ENCODE data around the gene GPR157.

GPR157 gene

DNA sequence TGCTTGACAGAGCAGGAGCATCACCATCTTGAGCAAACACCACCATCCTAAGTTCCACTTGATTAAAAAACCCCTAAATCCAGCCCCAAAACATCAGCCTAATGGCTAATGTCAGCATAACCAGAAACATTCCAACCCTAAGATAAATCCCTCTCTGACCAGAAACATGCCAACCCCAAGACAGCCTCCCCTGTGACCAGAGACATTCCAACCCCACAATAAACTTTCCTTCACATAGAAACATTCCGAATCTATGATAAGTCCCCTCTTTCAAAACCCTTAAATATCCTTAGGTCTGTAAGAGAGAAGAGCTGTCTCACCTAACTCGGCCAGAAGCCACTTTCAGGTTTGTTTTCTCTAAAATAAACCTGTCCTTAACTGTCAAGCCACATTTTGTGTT lies 42.1 kb downstream of the GPR157 start:
- no peak for DNase-seq (ENCODE audit: low spot score)

DNA sequence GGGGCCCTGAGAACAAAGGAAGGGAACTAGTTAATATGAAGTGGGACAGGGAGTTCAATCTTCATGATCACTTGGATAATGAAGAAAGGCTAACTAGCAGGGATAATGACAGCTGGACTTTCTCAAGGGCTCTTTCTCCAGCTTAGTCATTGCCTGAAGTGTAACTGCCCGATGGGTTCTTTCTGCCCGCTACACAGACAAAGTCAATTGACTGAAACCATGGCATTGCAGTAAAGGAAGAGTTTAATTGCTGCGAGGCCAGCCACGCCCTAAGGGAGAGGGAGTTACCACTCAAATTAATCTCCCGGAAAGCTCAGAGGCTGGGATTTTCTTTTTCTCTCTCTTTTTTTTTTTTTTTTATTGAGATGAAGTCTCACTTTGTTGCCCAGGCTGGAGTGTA lies 42.9 kb downstream of the GPR157 start:
- DNase-seq (ENCODE audit: low spot score) = no peak

DNA sequence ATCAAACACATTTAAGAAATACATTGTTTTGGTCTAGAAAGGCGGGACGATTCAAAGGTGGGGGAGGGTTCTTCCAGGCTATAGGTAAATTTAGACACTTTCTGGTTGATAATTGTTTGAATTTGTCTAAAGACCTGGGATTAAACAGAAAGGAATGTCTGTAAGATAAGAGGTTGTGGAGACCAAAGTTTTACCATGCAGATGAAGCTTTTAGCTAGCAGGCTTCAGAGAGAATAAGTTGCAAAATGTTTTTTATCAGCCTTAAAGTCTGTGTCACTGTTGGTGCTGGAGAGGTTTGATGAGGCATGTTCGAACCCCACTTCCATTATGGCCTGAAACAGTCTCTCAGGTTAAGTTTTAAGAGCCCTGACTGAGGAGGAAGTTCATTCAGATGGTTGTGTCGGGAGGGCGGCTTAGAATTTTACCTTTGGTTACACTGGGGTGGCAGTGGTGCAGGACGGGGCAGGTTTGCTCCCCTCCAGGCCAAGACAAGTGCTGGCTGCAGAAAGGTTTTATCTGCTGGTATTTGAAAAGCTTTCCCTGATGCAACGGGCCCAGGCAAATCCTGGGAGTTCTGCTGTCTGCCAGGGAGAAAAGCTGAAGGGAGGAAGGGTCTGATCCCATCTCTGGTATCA lies 43.5 kb downstream of the GPR157 start:
- DNase-seq (ENCODE audit: low spot score) = no peak

DNA sequence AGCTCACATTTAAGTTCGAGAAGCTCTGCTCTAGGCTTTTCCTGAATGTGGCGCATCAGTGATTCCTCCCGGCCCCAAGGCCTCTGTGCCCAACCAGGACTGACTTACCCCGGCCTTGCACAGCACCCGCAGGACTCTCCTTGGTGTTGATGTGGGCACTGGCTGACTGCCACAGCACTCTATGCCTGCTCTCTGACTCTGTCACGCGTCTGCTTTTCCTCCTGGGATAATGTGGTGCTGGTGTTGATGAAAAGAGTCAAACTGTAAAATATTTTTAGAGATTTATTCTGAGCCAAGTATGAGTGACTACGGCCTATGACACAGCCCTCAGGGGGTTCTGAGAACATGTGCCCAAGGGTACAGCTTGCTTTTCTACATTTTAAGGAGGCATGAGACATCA lies 44.0 kb downstream of the GPR157 start:
- DNase-seq (ENCODE audit: low spot score) = no peak

DNA sequence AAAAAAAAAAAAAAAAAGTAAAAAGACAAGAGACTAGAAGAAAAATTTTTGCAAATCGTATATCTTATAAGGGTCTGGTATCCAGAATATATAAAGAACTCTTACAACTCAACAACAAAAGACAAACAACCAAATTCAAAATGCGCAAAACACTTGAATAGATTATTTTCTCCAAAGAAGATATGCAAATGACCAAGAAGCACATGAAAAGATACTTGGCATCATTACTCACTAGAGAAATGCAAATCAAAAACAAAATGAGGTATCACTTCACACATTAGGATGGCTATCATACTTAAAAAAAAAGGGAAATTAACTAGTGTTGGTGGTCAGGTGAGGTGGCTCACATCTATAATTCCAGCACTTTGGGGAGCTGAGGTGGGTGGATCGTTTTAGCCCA lies 47.4 kb downstream of the GPR157 start:
- DNase-seq (ENCODE audit: low spot score) = no peak

DNA sequence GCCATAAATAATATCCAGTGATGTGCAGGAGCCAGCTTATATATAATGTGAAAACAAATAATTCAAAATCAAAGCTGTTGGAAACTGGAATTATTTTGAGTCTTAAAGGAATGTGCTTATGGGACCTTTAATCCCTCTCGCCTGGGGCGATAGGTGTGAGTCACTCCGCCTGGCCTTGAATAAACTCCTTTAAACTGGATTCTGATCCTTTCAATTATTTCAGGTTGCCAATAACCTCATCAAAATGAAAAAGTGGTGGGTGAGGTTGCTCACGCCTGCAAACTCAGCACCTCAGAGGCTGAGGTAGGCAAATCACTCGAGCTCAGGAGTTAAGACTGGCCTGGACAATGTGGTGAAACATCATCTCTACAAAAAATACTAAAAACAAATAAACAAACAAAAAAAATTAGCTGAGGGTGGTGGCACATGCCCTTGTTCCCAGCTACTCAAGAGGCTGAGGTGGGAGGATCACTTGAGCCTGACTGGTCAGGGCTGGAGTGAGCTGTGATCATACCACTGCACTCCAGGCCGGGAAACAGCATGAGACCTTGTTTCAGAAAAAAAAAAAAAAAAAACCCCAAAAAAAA lies 48.1 kb downstream of the GPR157 start:
- no peak for DNase-seq (ENCODE audit: low spot score)

DNA sequence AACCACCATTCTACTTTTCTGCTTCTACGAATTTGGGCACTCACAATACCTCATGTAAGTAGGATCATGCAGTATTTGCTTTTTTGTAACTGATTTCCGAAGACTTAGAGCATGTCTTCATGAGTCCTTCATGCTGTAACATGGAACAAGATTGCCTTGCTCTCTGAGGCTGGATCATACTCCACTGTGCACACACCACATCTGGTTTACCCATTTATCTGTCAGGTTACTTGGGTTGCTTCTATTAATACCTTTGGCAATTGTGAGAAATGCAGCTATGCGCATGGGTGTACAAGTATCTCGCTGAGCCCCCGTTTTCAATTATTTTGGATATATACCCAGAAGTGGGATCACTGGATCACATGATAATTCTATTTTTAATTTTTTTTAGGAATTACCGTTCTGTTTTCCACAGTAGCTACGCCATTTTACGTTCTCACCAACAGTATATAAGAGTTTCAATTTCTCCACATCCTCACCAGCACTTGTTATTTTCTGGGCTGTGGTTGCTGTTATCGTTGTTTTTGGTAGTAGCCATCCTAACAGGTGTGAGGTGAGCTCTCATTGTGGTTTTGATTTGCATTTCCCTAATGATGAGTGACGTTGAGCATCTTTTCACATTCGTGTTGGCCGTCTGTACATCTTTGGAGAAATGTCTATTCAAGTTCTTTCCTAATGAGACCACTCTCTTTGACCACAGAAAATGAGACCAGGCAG lies 48.8 kb downstream of the GPR157 start:
- DNase-seq (ENCODE audit: low spot score) = no peak

DNA sequence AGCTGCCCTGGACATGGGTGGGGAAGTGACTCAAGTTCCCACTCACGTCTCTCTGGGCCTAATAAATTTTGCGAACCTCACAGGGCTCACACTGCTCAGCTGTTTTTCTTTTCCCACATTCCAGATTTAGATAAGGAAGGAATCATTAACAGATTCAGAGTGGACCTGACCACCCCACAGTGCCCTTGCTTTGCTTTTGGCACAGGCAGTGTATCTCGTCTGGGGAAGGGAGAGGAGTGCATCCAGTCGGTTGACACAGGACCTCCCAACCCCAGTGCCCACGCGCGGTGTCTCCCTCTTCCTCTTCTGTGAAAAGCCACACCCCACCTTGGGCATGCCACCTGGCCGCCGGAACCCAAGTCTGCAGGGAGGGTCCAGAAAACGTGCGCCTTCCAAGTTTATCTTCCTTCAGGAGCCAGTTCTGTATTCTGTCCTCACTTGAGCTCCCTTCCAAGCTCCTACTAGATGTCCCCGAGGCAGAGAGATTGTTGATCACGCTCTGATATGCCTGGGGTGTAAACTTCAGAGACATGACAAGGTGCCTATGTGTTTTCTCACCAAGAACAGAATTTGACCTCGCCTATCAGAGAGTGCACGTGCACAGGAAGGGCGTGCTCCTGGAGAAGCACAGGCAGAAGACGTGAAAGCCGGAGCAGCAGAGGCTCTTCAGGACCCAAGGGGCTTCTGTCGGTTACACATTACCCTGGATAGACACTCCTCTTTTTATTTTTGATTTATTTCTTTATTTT lies 50.0 kb downstream of the GPR157 start:
- DNase-seq (ENCODE audit: low spot score) = no peak

DNA sequence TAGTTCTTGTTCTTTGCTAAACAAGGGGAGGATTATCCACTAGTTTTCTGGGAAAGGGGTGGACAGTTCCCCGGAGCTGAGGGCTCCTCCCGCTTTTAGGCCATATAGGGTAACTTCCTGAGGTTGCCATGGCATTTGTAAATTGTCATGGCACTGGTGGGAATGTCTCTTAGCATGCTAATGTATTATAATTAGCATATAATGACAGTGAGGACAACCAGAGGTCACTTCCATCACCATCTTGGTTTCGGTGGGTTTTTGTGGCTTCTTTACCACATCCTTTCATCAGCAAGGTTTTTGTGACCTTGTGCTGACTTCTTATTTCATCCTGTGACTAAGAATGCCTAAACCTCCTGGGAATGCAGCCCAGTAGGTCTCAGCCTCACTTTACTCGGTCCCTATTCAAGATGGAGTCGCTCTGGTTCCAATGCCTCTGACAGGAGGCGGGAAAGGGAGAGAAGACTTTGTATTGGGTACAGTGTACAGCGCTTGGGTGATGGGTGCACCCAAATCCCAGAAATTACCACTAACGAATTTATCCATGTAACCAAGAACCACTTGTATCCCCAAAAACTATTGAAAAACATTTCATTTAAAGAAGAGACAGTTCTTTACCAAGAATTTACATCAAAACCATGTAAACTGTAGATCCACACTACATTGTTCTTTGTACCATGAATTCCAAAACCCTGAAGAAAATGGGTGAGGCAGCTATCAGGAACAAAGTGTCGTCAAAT lies 50.7 kb downstream of the GPR157 start:
- no peak for DNase-seq (ENCODE audit: low spot score)

DNA sequence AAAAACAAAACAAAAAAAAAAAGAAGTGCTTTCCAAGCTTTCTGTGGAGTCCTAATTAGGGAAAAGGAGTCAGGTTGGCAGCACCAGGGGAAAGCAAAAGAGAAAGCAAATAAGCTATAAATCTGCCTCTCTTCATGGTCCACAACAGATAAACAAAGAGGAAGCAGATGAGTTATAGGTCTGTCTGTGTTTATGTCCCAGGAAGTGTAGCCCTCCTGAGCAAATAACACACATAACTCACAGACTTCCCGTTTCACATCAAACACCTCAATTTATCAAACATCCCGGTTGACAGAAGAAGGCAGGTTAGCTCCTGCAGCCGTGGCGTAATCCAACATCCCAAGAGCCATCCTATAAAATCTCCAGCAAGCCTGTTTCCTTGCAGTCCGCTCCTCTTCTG lies 53.9 kb downstream of the GPR157 start:
- no peak for DNase-seq (ENCODE audit: low spot score)

DNA sequence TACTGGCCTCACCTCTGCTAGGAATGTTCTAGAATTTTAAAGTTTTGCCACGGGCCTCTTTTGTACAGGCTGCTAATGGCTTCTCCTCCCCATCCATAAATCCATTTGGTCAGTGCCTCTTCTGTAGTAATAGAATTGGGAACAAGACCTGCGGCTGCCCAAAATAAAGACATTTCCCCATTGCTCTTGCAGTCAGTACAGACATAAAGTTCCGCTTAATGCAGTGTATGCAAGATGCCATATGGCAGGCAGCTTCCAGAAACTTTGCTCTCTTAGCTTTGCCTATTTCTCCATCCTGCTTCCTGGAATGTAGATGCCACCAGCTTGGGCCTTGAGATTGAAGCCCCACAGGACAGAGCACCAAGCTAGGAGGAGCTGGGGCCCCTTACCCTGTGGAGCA lies 55.8 kb downstream of the GPR157 start:
- DNase-seq (ENCODE audit: low spot score) = no peak

DNA sequence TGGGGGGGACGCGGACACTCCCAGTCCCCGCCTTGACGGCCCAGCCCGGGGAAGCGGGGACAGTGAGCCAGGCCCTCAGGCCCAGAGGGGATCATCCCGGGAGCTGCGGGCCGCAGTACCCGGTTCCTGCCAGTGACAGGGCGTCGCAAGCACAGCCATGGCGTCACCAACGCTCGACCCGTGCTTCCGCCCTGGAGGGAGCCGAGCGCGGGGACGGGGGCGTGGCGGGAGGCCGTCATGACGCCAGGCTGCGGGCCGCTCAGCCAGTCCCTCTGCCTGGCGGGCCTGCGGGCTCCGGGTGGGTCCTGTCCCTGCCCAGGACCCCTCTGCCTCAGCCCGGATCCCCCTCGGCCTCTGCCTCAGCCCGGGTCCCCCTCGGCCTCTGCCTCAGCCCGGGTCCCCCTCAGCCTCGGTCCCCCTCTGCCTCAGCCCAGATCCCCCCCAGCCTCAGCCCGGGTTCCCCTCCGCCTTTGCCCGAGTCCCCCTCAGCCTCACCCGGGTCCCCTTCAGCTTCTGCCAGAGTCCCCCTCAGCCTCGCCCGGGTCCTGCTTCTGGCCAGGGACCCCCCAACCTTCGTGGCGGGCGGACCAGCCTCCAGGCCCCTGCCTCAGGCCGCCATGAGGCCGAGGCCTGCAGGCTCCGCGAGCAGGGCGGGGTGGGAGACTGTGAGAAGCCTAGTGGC lies 57.2 kb downstream of the GPR157 start:
- DNase-seq (ENCODE audit: low spot score) = no peak

DNA sequence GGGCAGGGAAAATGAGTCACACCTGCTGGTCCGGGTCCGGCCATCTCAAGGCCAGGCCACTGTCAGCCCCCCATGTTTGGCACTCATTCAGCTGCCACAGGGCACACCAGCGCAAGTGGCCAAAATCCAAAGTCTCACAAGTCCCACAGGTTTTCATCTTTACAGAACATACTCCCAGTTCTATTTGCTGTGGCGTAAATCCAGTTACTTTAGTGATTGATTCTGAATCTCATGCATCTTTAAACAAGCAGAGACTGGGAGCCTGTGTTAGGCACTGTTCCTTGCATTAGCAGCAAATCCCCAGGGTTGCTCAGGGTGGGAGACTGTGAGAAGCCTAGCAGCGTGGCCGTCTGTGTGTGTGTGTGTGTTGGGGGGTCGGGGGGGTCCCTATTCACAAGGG lies 58.4 kb downstream of the GPR157 start:
- no peak for DNase-seq (ENCODE audit: low spot score)

DNA sequence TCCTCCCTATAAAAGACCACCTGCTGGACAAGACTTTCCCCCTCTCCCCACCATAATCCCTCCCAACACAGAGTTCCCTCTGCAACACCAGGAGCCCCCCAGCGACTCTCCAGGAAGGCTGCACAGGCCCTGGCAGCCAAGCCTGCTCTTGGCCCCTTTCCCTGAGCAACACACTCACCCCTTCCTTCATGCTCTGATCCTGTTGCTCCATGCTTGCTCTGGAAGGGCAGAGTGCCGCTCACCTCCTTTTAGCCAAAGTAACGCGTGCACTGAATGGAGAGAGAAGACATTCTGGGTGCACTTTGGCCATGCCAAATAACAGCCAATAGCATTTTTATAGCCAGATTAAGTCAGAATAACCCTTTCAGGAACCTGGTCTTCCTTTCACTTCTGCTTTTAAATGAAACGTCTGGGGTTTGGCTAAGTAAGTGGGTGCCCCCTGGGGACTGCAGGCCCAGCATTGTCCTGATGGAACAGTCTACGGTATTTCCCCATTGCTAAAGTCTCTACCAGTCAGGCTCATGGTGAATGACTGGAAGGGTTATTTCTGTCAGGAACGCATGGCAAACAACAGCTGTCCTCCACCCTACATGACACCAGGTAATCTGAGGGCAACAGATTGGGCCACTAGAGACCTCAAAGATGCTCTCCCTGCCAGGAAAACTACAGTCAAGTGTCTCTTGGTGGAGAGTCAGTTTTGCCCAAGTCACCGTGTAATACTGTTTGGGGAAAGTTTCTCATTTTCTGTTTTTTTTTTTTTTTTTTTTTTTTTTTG lies 59.4 kb downstream of the GPR157 start, which contains the start of gene SLC2A5:
SLC2A5 (minus strand) TSS at position 310 of the 775 bp plus-strand sequence; CDS start at position 211, 99 bp downstream.
- DNase-seq (ENCODE audit: low spot score) = no peak

DNA sequence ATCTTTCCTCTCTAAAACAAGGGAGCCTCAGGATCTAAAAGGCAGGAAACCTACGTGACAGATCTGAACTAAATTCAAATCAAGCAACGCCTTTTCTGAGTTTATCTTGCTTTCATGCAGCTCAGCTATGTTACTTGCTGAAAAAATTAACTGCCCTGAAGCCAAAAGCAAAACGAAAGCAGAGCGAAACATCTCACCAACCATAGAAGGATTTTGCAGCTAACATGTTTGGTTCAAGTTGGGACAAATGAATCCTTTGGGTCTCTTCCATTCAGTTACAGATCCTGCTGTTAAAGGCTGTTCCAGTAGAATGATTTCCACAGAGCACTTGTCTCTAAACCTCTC lies 59.9 kb downstream of the GPR157 start:
- no peak for DNase-seq (ENCODE audit: low spot score)

DNA sequence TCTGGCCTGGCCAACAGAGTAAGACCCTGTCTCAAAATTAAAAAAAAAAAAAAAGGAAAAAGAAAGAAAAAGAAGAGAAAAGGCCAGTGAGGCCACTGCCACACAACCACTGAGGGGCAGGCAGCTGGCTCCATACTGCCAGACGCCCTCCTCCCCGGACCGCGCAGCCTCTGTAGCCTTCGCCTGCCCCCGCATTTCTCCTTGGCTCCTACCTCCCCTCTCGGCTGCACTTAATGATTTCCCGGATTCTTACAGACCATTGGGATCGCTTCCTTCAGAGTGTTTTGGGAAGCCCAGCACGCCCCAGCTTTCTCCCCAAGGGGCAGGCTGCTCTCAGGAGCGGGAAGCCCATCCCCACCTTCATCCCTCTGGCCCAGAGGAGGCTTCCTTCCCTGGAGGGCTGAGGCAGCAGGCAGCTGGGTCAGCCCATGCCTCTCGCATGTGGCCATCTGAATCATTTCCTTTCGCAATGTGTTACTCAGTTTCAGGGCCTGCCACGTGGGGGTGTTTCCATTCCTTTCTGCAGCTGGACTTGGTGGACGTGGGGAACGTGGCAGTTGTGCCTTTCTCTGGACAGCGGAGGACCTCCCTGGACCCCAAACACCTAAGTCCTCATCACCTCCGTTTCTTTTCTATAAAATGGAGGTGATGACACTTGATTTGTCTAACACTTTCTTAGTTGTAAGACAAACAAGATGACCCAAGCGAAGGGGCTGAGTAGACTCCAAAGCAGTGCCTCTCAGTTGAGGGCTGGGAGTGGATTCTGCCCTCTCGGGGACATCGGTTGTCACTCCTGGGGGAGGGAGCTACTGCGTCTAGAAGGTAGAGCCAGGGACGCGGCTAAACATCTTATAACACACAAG lies 61.7 kb downstream of the GPR157 start:
- no peak for DNase-seq (ENCODE audit: low spot score)

DNA sequence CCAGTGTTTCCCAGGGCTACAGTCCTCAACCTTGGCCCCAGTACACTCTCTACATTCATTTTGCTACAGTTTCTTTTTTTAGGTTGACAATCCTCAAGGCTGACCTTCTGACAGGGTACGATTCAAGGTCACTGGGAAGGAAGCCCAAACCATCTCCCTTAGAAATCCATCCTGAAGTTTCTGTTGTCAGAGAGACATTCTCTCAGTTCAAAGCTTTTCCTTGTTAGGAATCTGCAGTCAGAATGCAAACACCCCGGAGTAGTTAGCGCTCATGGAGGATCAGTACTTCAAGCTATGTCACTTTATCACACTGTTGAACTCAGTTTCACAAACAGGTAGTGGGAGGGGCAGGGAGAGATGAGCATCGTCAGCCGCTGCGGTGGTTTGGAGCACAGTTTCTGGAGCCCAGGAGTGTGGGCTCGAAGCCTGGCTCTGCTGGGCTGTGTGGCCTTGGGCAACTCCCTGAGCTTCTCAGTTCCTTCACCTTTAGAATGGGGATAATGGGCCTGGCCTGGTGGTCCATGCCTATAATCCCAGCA lies 63.6 kb downstream of the GPR157 start:
- no peak for DNase-seq (ENCODE audit: low spot score)

DNA sequence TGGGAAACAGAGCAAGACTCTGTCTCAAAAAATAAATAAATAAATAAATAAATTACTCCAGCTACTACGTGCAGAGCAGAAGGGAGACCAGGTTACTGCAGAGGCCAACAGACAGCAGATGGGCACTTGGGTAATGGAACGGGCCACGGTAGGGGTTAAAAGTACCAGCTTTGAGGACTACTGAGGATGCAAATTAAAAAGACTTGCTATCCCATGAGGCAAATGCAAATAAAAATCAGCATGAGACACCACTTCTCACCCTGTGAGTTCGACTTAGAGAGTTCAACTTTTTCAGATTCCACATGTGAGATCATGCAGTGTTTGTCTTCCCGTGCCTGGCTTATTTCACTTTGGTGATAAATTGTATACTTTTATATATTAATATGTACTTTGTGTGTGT lies 66.1 kb downstream of the GPR157 start:
- no peak for DNase-seq (ENCODE audit: low spot score)

DNA sequence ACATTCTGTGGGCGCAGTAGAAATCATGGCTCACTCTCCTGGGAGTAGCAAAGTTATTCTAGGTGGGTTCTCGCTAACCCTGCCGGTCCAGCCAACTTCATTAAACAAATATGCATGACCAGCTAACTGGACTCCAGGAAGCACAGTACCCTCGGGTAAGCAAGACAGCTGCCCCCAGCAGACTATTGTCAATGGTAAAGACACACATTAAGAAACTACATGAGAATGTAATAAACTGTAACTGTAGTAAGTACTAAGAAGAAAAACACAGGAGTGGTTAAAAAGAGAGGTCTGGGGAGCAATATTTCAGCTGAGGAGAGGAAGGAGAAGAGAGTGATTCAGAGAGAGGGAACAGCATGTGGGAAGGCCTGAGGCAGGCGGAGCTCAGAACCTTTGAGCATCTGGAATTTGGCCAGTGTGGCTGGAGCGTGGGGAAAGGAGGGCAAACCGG lies 66.9 kb downstream of the GPR157 start:
- DNase-seq (ENCODE audit: low spot score) = no peak

All from CD4-positive, alpha-beta T cell treated with Interleukin-6 at 100 ng/mL for 8 hours (primary cell).